Effector CD4-positive, alpha-beta T cell (primary cell): Measurements from ENCODE around the gene TASP1.

Experiments used
- DNase-seq: peaks from one replicate; pipeline ENCODE4 v3.0.0-alpha.2; 2020

Gene TASP1

GRCh38 chr20:13430346-13431002 is 208.3 kb downstream of the TASP1 start:
- no peak for DNase-seq

DNA sequence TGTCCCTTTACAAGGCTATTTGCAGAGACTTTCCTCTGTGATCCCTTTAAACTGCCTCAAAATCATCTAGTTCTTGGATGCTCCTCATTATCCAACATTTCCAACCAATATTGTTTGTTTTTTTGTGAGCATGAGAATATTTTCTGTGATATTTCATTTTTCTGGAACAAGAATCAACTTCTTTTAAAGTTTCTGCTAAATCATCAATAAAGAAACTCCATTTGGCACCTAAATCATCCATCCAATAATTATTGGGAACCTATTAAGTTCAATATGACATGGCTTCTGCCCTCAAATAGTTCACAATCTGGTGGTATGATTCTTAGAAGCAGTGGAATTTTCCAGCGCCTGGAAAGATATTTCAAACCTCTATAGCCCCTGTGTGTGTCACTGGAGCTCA is 210.0 kb downstream of the TASP1 start:
- DNase-seq, result no peak

DNA sequence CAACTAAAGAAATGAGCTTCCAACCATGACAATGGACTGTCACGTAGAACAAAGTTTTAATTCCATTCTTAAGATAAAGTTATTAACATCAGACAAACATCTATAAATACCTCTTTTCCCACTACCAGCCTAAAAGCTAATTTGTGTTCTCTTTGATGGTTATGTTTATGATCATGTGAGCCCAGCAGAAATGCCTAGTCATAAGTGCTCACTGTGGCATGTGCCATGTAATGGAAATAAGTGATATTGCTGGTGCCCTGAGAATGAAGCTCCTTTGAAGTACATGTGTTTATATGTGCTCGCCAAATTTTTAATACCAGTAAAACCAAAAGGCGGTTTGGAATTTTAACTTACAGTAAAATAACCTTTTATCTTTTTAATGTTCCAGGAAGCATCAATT is 211.9 kb downstream of the TASP1 start:
- DNase-seq, result no peak

DNA sequence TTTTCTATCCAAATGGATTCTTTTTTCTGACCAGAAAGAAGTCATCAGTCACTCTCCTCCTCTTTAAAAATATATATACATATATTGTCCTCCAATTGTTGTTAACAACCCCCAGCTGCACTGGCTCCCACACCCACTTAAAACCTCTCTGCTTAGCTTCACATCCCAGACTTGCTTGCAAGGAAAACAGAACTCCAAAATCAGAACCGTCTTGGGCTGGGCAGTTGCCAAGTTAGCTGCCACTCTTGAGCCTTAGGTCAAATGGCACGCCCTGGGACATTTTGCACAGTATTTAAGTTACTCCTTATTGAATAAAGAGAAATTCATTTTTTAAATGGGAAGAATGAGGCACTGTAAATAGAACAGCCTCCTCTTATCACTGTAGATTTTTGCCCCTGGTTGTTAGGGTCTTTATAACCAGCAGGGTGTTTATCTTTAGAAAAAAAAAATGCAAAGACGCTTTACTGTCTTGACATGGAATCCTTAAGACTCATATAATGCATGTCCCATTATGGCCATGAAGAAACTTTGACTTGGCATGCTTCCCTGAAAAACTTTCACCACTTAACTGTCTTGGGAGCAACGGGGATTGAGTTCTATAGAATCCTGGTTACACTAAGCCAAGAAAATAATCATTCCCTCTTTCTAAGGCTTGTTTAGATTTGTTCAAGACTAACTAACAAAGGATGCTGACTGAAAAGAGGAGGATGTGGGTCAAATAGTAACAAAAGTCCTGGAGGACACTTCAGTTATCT is 213.2 kb downstream of the TASP1 start:
- DNase-seq, result no peak

GRCh38 chr20:13424174-13424833 is 214.4 kb downstream of the TASP1 start:
- DNase-seq, result no peak

DNA sequence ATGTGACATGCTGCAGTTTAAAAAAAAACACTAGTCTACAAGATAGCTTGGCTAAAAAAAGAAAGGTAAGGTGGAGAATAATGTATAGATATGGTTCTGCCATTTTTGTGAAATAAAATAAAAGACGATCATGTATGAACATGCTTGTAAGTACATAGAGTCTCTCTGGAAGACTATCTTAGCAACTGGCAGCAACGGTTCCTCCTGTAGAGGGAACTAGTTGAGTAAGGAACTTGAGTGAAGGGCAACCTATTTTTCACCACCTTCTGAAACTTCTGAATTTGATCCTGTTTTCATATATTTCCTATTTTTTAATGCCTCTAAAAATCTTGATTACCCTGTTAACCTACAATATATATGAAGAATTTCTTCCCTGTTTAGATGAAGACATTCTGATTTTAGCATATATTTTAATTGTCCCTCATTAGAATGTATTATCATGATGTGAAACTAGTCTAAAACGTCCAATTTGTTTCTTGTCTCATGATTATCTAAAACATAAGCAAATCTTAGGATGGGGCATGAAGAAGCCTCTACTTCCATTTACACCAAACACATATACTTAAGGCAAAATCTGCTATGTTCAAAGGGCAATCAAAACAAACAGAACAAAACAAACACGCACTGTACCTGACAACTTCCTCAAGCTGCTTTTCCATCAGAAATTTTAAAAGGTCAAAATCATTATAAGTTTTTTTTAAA is 215.1 kb downstream of the TASP1 start:
- DNase-seq, result no peak

DNA sequence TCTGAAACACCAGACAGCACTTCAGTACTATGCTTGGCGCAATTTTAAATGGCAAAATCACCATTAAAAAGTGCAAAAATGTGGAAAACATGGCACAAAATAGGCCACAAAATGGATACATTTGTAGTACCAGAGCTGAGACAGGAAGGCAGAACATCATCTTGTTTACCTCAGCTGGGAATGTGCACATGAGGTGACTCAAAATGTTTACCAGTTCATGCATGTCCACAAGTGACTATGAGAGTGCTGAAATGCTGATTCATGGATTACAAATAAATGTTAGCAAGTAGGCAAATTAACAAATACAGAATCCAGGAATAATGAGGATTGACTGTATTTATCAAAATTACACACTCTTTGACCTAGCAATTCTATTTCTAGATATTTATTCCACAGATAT is 216.1 kb downstream of the TASP1 start:
- DNase-seq, result no peak

DNA sequence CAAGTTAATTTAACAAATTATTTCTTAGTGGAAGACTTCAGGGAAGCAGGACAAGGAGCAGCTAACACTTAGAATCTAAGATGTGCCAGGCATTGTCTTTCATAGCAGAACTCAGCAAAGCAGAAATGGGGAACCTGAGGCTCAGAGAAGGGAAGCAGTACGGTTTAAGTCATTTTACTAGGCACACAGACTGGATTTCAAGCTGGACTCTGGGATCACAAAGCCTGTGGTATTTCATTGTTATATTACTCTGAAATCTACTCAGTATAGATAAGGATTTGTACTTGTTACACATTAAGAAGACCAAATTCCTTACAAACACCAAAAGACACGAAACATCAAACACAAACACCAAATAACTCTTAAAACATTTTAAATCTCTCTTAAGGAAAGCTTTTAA is 218.1 kb downstream of the TASP1 start:
- DNase-seq, result no peak

DNA sequence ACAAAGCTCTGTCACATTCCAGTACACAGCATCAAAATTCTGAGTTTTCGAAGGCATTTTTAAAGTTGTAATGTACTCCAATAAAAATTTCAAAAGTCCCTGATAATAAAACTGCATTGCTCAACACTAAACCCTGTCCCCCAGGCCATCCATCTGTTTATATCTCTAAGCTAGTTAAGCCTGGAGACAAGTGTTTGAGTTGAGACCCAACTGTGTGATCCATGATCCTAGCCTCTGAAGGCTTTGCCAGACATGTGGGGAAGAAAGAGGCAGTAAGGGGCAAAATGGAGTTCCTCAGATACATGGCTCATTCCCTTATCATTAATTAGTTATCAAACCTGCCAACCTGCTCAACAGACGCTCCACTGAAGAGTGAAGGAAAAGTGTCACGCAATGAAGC is 219.3 kb downstream of the TASP1 start:
- no peak for DNase-seq

- DNase-seq, result no peak
These were observed 220.2 kb downstream of the TASP1 start for GRCh38 chr20:13418263-13419229.

- DNase-seq, result no peak
These were observed 222.2 kb downstream of the TASP1 start for GRCh38 chr20:13416531-13416930.

DNA sequence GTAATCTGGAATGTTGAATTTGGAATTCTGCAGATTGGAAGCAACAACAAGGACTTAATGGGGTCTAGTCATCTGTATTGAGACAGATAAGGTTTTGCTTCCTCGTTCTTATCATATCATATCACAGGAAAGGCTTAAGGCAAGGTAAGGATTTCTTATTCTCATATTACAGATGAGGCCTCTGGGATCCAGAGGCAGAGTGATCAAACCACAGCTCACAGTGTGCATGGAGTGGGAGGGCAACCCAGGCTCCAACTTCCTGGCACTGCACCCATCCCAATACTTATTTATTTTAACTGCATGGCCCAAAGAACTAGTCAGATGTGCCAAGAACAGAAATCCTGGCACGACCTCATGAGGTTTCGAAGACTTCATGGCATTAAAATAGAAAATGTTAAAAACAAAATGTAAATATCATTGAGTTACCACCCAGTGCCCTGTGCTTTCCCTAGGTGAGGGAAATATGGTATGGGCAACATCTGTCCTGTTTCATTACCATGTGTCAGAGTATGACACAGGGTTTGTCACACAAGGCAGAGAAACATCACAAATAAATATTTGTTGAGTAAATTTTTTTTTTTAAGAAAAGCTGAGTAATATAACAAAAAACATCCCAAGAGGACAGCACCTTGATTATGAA is 225.8 kb downstream of the TASP1 start:
- no peak for DNase-seq

DNA sequence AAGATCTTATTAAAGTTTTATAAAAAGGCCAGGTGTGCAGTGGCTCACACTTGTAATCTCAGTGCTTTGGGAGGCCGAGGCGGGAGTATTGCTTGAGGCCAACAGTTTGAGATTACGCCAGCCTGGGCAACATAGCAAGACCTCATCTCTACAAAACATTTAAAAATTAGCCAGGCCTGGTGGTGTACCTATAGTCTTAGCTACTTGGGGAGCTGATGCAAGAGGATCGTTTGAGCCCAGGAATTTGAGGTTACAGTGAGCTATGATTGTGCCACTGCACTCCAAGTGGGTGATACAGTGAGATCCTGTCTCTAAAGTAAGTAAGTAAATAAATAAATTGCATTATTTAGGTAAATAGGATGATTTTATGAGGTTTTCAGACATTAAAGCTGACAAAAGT is 234.4 kb downstream of the TASP1 start:
- no peak for DNase-seq

GRCh38 chr20:13403453-13403852 is 235.3 kb downstream of the TASP1 start:
- no peak for DNase-seq

DNA sequence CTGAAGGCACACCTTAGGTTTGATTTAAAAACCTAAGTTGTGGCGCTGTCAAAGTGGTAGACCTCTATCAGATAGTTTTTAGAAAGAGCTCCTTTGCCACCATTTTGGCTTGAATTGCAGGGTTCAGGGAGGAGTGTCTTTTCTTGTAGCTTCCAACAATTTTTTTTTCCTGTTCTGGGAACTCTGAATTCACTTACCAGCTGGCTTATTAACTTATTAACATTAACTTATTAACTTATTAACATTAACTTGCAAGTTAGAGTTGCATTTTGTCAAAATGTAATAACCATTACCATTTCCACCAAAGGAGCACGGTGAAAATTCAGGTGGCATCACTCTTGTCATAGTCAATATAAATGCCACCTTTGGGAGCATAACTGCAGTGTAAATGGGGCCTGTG is 235.7 kb downstream of the TASP1 start:
- no peak for DNase-seq

- DNase-seq, result no peak
These were observed 236.5 kb downstream of the TASP1 start for GRCh38 chr20:13402171-13402760.

DNA sequence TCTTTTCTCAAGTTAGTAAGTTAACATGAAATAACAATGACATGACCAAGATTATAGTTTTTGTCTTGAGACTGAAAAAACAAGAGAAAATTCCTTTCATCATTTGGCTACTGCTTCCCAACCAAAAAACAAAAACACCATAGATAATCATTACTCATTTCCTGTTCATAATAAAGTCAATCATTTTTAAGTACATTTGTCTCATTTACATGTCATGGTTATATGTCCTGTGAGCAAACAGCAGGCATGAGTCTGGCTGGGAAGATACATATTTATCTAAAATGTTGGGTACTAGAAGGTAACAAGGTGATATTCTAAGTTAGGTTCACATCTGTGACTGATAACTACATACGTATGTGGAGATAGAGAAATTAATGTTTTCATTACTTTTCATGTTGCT is 237.1 kb downstream of the TASP1 start:
- DNase-seq, result no peak

GRCh38 chr20:13400453-13400852 is 238.3 kb downstream of the TASP1 start:
- no peak for DNase-seq

GRCh38 chr20:13397300-13397724 is 241.4 kb downstream of the TASP1 start:
- DNase-seq, result no peak

- no peak for DNase-seq
These were observed 241.9 kb downstream of the TASP1 start for GRCh38 chr20:13396826-13397225.

DNA sequence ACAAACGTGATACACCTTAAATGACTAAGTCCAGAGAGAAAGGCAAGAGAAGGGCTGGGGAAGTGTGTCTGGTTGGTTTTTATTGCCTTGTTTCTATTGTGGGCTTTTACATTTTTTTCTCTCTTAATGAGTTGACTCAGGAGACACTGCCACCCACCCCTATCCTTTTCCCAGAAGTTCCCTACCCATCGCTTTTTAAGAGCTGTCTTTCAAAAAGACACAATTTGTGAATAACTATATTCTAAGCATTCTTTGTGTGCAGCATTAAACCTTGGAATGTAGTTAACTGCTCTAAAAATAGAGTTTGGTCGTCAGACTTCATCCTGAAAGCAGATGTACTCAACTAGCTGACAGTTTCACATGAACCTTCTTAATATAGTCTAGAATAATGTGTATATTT is 242.7 kb downstream of the TASP1 start:
- no peak for DNase-seq
